ENCODE data around the gene CPO. TPM values are rescaled to one million over a fixed set of nuclear protein-coding genes. Genes with fewer than 3 reads are reported as not detected.

Gene CPO
- total RNA-seq, 4 donors from 2014 or later = 0.26 to 1.1 (median 0.48) TPM

DNA sequence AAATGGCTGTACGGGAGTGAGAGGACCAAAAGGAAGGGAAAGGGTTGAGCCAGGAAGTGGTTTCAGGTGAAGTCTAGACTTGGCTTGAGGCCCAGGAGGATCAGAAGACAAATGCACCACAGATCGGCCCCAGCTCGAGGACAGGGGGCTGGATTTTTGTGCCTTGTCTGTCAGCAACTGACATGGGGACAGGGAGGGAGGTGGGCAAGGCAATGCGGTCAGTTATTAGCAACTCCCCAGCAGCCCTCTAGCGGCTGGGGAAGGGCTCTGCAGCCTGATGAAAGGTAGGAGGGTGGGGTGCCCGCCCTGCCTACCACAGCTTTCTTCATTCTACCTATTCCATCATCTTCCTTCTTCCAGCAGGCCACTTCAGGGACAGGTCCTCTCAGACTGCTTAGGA lies 50.0 kb downstream of the CPO start:
- DNase-seq (no peak), ATAC-seq (no peak)
- in situ Hi-C loops (cut with MboI; ENCODE audit: low sequenced_read_pairs in 4 of 4) (loop anchor here in 2 of 4 donors (10.0 kb wide), 1 partner anchor 485 kb away; no protein-coding TSS in a partner anchor), intact Hi-C loops (cut with DNase I; ENCODE audit: low total_unique reads) (loop anchor here (10.0 kb wide), 2 partner anchors 175 to 185 kb away; partner anchors contain the start of gene KLF7)
- Histone ChIP-seq H3K36me3 (no peaks in the 10 kb centered on the region), H3K27me3 (no peaks in the 10 kb centered on the region), H3K9me3 (no peaks in the 10 kb centered on the region), H3K4me3 (no peak overlapping the region), H3K4me1 (no peaks in the 10 kb centered on the region), H3K27ac (no peak overlapping the region)
- TF ChIP-seq POLR2A (IDR thresholded peaks at IDR 0.05) = no peak
- TF ChIP-seq, protein P1, sequence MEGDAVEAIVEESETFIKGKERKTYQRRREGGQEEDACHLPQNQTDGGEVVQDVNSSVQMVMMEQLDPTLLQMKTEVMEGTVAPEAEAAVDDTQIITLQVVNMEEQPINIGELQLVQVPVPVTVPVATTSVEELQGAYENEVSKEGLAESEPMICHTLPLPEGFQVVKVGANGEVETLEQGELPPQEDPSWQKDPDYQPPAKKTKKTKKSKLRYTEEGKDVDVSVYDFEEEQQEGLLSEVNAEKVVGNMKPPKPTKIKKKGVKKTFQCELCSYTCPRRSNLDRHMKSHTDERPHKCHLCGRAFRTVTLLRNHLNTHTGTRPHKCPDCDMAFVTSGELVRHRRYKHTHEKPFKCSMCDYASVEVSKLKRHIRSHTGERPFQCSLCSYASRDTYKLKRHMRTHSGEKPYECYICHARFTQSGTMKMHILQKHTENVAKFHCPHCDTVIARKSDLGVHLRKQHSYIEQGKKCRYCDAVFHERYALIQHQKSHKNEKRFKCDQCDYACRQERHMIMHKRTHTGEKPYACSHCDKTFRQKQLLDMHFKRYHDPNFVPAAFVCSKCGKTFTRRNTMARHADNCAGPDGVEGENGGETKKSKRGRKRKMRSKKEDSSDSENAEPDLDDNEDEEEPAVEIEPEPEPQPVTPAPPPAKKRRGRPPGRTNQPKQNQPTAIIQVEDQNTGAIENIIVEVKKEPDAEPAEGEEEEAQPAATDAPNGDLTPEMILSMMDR (IDR thresholded peaks at IDR 0.05 in 4 of 5, conservative IDR thresholded peaks at IDR 0.05 in 1 of 5) = peak in 4 of 5 experiments; percentile 21 to 54 (median 36)

DNA sequence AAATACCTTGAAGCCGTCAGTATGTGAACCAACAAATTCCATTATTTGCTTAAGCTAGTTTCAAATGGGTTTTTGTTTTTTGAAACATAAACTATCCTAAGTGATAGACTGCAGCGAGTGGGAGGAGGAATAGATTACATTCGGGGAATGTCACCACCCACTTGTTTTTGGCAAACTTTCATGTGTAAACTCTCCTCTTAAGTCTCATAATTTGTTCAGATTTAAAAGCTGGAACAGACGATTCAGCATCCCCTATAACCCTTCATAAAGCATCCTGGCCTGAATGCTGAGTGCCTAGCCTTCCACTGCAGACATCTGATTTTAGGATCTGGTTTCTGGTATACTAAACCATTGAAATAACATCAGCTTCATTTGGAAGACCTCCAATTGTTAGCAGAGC lies 51.0 kb downstream of the CPO start:
- no peak for TF ChIP-seq POLR2A (IDR thresholded peaks at IDR 0.05)
- TF ChIP-seq, protein P1 (IDR thresholded peaks at IDR 0.05 in 4 of 5, conservative IDR thresholded peaks at IDR 0.05 in 1 of 5) = no peak
- H3K27ac ChIP-seq = no peak overlapping the region
- intact Hi-C loops (cut with DNase I; ENCODE audit: low total_unique reads) = no loop called here
- H3K36me3 ChIP-seq = no peaks in the 10 kb centered on the region
- no peaks in the 10 kb centered on the region for H3K9me3 ChIP-seq
- ATAC-seq (no peak), DNase-seq (no peak)
- H3K4me3 ChIP-seq = no peak overlapping the region
- H3K4me1 ChIP-seq = no peaks in the 10 kb centered on the region
- no peaks in the 10 kb centered on the region for H3K27me3 ChIP-seq
- in situ Hi-C loops (cut with MboI; ENCODE audit: low sequenced_read_pairs in 4 of 4) = no loop called here

DNA sequence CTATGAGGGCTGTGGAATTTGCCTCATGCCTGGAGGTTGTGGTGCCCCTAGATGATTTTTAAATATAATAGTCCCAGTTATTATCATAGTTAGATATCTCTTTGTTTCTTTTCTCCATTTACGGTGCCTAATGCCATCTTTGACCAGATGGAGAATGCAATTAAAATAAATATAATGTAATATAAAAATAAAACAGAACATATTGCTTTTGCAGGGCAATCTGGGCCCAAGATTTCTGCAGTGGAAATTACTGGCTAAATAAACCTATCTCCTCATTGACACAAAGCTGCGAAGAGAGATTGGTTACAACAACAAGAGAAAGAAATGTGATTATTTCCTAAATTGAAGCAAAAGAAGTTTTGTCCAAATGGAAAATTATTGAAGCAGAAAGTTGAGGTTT lies 51.8 kb downstream of the CPO start:
- intact Hi-C loops (cut with DNase I; ENCODE audit: low total_unique reads) = no loop called here

DNA sequence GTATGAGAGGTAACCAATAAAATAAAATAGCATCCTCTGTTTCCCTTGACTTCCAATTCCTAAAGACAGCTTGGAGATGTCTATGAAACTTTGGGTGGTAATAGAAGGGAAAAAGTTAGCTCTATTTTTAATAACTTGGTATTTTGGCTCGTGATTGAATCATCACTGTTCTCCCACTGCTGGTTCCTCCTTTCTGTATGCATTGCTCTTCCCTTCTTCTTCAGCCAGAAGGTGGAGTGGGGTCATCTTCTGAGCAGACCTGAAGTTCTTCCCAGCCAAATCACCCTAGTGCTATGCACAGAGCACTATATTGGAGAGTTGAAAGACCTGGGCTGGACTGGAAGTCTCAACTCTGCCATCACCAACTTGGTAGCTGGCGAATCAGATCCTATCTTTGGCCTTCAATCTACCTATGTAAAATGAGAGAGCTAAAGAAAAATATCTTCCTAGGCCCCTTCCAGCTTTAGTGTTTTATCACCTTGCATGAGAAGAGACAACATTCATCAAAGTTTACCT lies 54.1 kb downstream of the CPO start:
- DNase-seq (no peak), ATAC-seq (no peak)
- Histone ChIP-seq H3K27ac (no peak overlapping the region), H3K27me3 (no peaks in the 10 kb centered on the region), H3K36me3 (no peaks in the 10 kb centered on the region), H3K4me1 (no peaks in the 10 kb centered on the region), H3K9me3 (no peaks in the 10 kb centered on the region), H3K4me3 (no peak overlapping the region)
- TF ChIP-seq, protein P1 (IDR thresholded peaks at IDR 0.05 in 4 of 5, conservative IDR thresholded peaks at IDR 0.05 in 1 of 5) = no peak
- TF ChIP-seq POLR2A (IDR thresholded peaks at IDR 0.05) = no peak
- in situ Hi-C loops (cut with MboI; ENCODE audit: low sequenced_read_pairs in 4 of 4) (no loop called here), intact Hi-C loops (cut with DNase I; ENCODE audit: low total_unique reads) (no loop called here)

More for the DNA sequence above, 51.8 kb downstream of the CPO start:
- Histone ChIP-seq H3K9me3 (no peaks in the 10 kb centered on the region), H3K27me3 (no peaks in the 10 kb centered on the region), H3K4me3 (no peak overlapping the region), H3K4me1 (no peaks in the 10 kb centered on the region), H3K36me3 (no peaks in the 10 kb centered on the region), H3K27ac (no peak overlapping the region)
- in situ Hi-C loops (cut with MboI; ENCODE audit: low sequenced_read_pairs in 4 of 4) = no loop called here
- DNase-seq (no peak), ATAC-seq (no peak)
- no peak for TF ChIP-seq POLR2A (IDR thresholded peaks at IDR 0.05)
- TF ChIP-seq, protein P1 (IDR thresholded peaks at IDR 0.05 in 4 of 5, conservative IDR thresholded peaks at IDR 0.05 in 1 of 5) = no peak

DNA sequence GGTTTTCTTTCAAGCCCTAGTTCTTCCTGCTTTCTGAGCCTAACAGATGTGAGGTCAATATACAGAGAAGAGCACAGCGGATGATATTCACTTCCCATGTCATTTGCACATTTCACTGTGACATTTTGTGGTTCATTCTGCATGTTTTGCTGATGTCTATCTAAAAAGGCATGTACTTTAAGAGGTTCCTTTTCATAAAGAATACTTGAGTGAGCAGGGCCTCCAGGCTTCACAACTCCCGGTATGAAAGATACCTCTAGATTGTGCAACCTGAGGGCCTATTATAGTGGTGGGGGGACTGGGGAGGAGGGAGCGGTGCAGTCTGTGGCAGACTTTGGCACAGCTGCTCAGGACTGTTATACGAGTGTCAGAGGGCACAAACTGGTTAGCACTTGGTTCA lies 54.6 kb downstream of the CPO start:
- intact Hi-C loops (cut with DNase I; ENCODE audit: low total_unique reads) (no loop called here), in situ Hi-C loops (cut with MboI; ENCODE audit: low sequenced_read_pairs in 4 of 4) (no loop called here)
- TF ChIP-seq, protein P1 (IDR thresholded peaks at IDR 0.05 in 4 of 5, conservative IDR thresholded peaks at IDR 0.05 in 1 of 5) = no peak
- no peak for TF ChIP-seq POLR2A (IDR thresholded peaks at IDR 0.05)

More for the DNA sequence above, 54.6 kb downstream of the CPO start:
- H3K4me1 ChIP-seq = no peaks in the 10 kb centered on the region
- no peak overlapping the region for H3K27ac ChIP-seq
- no peak for DNase-seq
- no peaks in the 10 kb centered on the region for H3K9me3 ChIP-seq
- H3K27me3 ChIP-seq = no peaks in the 10 kb centered on the region
- no peak overlapping the region for H3K4me3 ChIP-seq
- H3K36me3 ChIP-seq = no peaks in the 10 kb centered on the region
- no peak for ATAC-seq
